GM19463 (cell line): Measurements from ENCODE around the gene KNDC1.
"Not testable (repeated sequence)": the region's sequence is repeated elsewhere in the genome, so short reads cannot be mapped to it uniquely, and the experiment has no call there.

Experiments
- ATAC-seq: cut with Tn5 transposase; IDR thresholded peaks from one replicate; pipeline ENCODE4 v1.9.1; 2021; ENCODE audit warnings: mild to moderate bottlenecking, moderate library complexity; ENCODE audit not compliant: unreplicated experiment

KNDC1 gene

GRCh38 chr10:133161486-133162109 is 1.6 kb downstream of the KNDC1 start:
- ATAC-seq = no peak

GRCh38 chr10:133162178-133162909 is 2.3 kb downstream of the KNDC1 start:
- no peak for ATAC-seq

DNA sequence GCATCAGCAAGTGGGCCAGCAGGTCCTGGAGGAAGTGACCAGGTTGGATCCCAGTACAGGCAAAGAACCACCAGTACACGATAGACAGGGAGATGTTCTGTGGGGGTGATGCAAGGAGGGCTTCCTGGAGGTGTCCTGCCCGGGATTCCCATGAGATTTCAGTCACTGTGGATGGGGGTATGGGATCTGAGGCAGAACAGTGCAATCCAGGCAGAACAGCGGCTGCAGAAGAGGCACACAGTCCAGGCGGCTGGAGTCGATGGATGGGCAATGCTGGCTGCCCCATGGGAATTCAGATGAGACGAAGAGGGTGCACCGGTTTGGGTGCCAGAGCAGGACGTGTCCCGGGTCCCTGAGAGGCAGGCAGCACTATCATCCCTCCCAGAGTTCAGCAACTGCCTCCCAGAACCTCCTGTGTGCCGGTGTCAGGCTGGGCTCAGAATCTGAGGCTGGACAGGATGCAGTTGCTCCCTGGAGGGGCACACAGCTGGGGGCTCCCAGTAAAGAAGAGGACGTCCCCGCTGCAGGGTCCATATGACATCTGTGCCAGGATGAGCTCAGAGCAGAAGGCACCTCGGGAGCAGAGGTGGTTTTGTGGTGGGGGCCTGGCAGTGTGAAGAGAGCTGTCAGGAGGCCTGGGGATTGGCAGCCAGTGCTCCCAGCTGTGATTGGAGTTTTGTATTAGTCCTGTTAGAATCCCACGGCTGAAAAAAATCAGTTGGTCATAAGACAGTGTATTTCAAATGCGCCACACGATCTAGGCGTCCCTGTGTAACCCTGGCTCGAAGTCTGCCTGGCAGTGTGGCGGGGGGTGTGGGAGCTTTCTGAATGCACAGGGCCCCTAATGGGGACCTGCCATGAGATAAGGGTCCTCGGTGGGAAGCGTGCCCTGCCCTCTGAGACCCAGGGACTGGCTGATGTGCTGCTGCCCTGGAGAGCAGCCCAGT is 3.2 kb downstream of the KNDC1 start:
- ATAC-seq = no peak

- no peak for ATAC-seq
Measured at GRCh38 chr10:133163889-133164815, 4.1 kb downstream of the KNDC1 start.

DNA sequence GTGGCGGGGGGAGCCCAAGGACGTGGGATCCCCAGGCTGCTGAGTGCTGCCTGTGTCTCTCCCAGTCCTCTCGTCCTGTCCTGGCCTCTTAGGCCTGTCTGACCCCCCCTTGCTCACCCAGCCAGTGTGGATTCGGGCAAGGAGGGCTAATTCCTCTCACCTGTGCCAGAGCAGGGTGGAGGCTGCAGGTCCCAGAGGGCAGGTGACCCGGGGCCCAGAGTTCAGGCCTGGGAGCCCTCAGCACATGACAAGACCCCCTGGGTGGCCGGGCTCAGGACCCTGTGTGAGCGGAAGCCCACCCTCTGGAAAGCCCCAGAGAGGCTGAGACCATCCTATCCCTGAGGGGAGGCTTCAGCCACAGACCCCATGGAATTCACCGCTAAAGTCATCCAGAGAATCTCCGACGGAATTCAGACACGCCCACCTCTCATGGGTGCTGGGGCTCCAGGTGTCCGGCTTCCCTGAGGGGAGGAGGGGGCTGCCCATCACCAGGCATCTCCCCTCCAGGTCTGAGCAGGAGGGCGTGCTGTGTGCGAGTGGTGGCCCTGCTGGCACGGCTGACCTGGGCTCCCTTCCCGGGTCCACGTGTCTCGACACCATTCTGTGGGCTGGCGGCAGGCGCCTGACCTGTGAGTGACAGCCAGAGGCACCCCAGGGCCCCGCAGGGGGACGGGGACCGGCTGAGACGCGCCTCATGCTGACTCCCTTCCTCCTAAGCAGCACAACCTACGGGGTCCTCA is 5.0 kb downstream of the KNDC1 start:
- no peak for ATAC-seq

DNA sequence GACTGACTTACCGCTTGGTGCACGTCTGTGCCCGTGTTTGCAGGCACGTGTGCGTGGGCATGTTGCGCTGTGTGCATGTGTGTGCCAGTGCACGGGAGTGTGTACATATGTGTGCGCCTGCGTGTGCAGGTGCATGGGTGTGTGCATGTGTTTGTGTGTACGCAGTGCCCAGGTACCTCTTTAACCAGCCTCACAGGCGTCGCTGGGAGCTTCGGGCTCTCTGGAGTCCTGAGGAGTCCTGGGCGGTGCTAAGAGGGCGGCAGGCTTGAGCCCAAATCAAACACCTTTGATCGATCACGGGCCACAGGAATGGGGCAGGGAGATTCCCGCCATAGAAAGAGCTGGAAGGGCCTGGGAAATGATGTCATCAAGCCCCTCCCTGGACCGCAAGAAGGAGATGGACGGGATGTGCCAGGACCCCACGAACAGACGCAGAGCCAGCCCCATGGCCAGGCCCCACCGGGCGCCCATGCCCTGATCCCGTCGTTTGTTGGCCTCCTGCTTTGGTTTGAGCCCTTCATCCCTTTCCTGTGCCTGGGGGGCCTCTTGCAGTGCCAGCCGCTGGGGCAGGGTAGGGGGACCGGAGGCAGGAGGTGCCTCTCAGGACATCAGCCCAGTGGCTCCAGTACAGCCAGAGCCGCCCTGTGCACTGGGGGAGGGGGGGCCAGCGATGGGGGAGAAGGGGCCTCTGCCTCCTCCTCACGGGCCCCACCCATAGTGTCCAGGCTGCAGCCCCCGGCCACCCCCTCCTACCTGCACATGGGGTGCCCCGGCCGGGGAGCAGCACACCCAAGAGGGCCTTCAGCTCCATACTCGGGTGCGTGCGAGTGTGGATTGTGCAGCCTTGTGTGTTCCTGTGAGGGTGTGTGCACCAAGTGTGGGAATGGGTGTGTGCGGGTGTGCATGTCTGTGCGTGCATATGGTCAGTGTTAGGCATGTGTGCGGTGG is 5.8 kb downstream of the KNDC1 start:
- no peak for ATAC-seq

GRCh38 chr10:133166504-133166827 is 6.4 kb downstream of the KNDC1 start:
- no peak for ATAC-seq

DNA sequence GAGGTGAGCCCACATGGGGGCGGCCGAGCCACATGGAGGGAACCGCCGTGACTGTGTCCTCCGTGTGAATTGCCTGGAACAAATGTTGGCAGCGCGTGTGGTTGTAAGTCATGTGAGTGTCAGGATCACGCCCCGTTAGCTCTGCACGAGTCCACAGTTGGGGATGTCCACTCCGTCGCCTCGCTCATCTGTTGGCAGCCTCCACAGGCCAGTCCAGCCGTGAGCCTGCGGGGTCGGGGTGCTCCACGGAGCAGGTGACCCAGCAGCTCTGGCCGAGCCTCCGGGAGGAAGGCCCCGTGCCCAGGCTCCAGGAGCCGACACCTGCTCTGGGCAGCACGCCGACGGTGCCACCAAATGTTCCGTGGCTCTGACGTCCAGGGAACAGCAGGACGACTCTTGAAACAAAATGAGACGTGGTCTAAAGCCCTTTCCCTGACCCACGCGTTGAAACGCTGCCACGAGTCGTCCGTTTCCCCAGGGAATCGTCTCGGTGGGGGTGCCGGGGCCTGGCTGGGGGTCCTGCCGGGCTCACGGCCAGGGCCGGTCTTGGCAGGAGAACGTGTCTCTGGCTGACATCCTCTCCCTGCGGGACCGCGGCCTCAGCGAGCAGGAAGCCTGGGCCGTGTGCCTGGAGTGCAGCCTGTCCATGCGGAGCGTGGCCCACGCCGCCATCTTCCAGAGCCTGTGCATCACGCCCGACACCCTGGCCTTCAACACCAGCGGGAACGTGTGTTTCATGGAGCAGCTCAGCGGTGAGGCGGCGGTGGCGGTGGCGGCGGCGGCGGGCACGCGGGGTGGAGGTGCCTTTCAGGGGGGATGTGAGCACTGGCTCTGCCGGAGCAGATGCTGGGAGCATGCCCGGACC is 7.0 kb downstream of the KNDC1 start:
- ATAC-seq = no peak

GRCh38 chr10:133167693-133168616 is 7.9 kb downstream of the KNDC1 start:
- ATAC-seq = no peak

GRCh38 chr10:133168617-133169031 is 8.6 kb downstream of the KNDC1 start:
- no peak for ATAC-seq

- ATAC-seq = no peak
Measured at GRCh38 chr10:133169173-133169947, 9.3 kb downstream of the KNDC1 start.

- ATAC-seq = no peak
Measured at GRCh38 chr10:133170092-133170491, 10.1 kb downstream of the KNDC1 start.

- no peak for ATAC-seq
Measured at GRCh38 chr10:133173860-133174640, 14.0 kb downstream of the KNDC1 start.

DNA sequence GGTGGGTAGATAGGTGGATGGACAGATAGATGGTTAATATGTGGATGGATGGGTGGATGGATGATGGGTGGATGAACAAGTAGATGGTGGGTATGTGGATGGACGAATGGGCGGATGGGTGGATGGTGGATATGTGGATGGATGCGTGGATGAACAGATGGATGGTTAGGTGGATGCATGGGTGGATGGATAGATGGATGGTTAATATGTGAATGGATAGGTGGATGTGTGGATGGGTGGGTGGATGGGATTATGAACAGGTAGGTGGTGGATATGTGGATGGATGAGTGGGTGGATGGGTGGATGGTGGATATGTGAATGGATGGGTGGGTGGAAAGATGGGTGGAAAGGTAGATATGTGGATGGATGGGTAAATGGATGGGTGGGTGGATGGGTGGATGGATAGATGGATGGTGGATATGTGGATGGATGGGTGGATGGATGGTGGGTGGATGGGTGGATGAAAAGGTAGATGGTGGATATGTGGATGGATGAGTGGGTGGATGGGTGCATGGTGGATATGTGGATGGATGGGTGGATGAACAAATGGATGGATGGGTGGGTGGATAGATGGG is 14.8 kb downstream of the KNDC1 start:
- no peak for ATAC-seq

DNA sequence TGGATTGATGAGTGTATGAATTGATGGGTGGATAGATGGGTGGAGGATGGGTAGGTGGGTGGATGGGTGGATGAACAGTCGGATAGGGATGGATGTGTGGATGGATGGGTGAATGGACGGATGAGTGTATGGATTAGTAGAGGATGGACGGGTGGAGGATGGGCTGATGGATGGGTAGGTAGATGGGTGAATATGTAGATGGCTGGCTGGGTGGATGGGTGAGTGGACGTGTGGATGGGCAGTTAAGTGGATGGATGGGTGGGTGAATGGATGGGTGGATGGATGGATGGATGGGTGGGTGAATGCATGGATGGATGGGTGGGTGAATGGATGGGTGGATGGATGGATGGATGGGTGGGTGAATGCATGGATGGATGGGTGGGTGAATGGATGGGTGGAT is 15.6 kb downstream of the KNDC1 start:
- not testable (repeated sequence) for ATAC-seq
